T-helper 1 cell treated with Interleukin-12 subunit alpha and Interleukin-12 subunit beta and Interleukin-4 antibody, amounts not matched to agents 30 μg/mL and 1 μg/mL, for 36 hours (primary cell): ENCODE data around the gene TREM1.
A peak's percentile ranks its signal among the peaks of the same experiment; 100 is the strongest.

Experiments used
- H3K27ac Mint-ChIP-seq: one replicate; pipeline ENCODE4 v1.8.0; 2021; ENCODE audit warnings: mild to moderate bottlenecking, mixed read lengths
- H3K27me3 Mint-ChIP-seq: one replicate; pipeline ENCODE4 v1.8.0; 2021; ENCODE audit warnings: low read depth, mixed read lengths
- H3K36me3 Mint-ChIP-seq: one replicate; pipeline ENCODE4 v1.8.0; 2021; ENCODE audit warnings: low read depth, mixed read lengths
- H3K4me1 Mint-ChIP-seq: one replicate; pipeline ENCODE4 v1.8.0; 2021; ENCODE audit warnings: low read depth, mixed read lengths
- H3K4me3 Mint-ChIP-seq: one replicate; pipeline ENCODE4 v1.8.0; 2021; ENCODE audit warnings: mild to moderate bottlenecking, moderate library complexity, mixed read lengths
- H3K9me3 Mint-ChIP-seq: one replicate; pipeline ENCODE4 v1.8.0; 2021; ENCODE audit warnings: mixed read lengths

The TREM1 gene

DNA sequence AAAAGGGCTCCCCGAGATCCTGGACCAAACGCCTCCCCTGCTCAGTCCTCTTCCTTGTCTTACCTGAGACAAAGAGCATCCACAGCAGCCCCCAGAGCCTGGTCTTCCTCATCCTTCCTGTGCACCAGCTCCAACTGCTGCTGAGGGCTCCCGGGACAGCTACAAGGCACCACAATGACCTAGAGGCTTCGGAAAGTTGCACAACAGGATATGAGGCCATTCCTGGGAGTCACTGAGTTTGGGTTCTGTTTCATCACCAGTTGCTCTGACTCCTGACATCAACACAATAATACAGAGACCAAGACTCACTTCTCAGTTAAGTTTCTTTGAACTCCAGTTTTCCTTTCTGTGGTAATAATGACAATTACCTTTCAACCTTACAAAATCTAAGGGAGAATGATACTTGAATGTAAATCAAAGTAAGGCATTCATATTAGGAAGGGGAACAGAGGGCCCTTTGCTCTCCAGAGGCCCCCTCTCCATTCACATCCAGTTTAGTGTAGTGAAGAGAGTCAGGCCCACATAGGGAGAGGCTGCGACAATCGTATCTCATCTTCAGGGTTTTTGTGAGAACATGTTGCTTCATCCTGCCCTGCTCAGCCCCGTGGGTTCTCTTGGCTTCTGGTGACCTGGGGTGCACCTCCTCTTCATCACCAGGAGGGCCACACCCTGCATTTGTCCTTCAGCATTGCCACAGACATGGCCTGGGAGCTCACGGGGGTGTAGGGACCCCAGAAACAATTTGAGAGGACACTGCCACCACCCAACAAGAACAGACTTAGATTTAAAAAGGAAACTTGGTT is at the start of gene TREM1:
TREM1 (minus strand) TSS at position 139 of the 803 bp plus-strand sequence; CDS start at position 112, 27 bp downstream.
- Mint-ChIP-seq H3K36me3 (no peaks in the 10 kb centered on the region), H3K4me1 (no peaks in the 10 kb centered on the region), H3K27ac (no peak within 1 kb of the TSS), H3K27me3 (peaks cover 7% of the 10 kb centered on the region), H3K4me3 (no peak within 1 kb of the TSS), H3K9me3 (peaks cover 3% of the 10 kb centered on the region)

DNA sequence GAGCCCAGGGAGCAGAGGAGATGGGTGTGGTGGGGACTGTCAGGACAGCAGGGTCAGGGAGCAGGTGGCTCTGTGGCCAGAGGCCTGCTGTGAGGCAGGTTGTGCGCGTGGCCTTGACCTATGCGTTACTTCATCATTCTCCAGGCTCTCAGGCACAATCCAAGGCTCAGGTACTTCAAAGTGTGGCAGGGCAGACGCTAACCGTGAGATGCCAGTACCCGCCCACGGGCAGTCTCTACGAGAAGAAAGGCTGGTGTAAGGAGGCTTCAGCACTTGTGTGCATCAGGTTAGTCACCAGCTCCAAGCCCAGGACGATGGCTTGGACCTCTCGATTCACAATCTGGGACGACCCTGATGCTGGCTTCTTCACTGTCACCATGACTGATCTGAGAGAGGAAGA is 49.5 kb upstream of the TREM1 start:
- no peaks in the 10 kb centered on the region for H3K9me3 Mint-ChIP-seq
- peaks cover 11% of the 10 kb centered on the region for H3K27me3 Mint-ChIP-seq
- no peak overlapping the region for H3K27ac Mint-ChIP-seq
- no peak overlapping the region for H3K4me3 Mint-ChIP-seq
- no peaks in the 10 kb centered on the region for H3K36me3 Mint-ChIP-seq
- H3K4me1 Mint-ChIP-seq, result peaks cover 24% of the 10 kb centered on the region

DNA sequence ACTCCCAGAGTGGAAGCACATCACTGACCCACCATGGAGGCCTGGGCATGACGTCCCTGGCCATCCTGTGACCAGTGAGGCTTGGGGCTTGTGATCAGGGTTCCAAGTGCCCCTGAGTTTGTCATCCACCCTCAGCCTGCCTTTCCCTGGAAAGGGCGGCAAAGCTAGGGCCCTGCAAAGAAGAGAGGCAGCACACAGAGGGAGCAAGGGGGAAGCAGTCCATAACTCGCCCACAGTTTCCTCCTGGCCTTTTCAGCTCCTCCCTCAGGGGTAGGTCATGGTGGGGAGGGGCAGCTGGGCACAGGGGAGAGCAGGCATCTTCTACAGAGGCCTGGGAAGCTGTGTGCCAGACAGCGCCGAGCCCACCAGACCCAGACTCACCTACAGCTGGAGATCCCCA is 48.8 kb upstream of the TREM1 start, which contains the start of gene NCR2:
NCR2 (plus strand) TSS at position 313 of the 400 bp plus-strand sequence. CDS start 269 bp downstream, outside the sequence.
- Mint-ChIP-seq H3K27me3 (peaks cover 11% of the 10 kb centered on the region), H3K27ac (peak within 1 kb of the TSS; percentile 84), H3K4me1 (peaks cover 24% of the 10 kb centered on the region), H3K9me3 (no peaks in the 10 kb centered on the region), H3K36me3 (no peaks in the 10 kb centered on the region), H3K4me3 (no peak within 1 kb of the TSS)

- H3K27me3 Mint-ChIP-seq, result peaks cover 13% of the 10 kb centered on the region
- H3K27ac Mint-ChIP-seq, result peak overlapping the region; percentile 84
- no peaks in the 10 kb centered on the region for H3K36me3 Mint-ChIP-seq
- H3K4me1 Mint-ChIP-seq, result peaks cover 24% of the 10 kb centered on the region
- no peaks in the 10 kb centered on the region for H3K9me3 Mint-ChIP-seq
- no peak overlapping the region for H3K4me3 Mint-ChIP-seq
These were observed 48.1 kb upstream of the TREM1 start for GRCh38 chr6:41334482-41335040.

DNA sequence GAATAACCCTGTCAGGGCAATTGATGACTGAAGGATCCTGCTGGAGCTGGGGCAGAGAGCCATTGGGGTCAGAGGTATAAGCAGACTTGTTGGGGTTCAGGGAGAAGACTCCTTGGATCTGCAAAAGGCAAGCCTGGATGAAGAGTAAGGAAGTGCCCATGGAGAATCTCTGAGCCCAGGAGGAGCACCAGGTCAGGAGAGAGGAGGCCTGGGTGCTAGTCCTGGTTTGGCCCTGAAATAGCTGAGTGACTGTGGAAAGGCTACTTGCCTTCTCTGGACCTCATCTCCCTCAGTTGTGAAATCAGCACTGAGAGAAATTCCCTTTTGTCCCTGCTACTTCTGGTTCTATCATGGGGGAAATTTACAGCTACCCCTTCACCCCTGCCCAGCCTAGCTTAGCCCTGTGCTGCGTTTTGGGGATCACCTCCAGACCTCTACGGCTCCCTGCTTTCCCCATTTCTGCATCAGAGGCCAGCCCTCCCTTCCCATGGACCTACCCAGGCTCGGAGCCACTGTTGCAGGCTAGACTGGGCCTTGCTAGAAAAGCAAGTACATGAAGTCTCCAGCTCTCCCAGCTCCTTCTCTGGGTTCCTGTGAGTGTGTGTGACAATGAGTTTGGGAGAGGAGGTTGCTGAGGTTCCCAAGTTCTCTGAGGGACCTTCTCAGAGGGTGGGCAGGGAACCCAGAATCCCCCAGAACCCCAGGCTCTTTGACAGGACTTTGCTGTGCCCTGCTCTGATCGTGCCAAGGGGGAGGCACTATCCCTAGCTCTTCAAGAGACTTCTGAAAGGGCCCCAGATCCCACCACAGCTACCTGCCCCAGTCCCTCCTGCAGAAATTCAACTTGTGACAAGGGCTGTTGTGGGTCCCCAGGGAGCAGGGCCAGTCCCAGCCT is 46.6 kb upstream of the TREM1 start:
- Mint-ChIP-seq H3K27ac (peak overlapping the region; percentile 84), H3K9me3 (no peaks in the 10 kb centered on the region), H3K4me1 (peaks cover 24% of the 10 kb centered on the region), H3K36me3 (no peaks in the 10 kb centered on the region), H3K27me3 (peaks cover 16% of the 10 kb centered on the region), H3K4me3 (no peak overlapping the region)

- Mint-ChIP-seq H3K27ac (no peak overlapping the region), H3K36me3 (no peaks in the 10 kb centered on the region), H3K9me3 (no peaks in the 10 kb centered on the region), H3K27me3 (peaks cover 20% of the 10 kb centered on the region), H3K4me1 (peaks cover 24% of the 10 kb centered on the region), H3K4me3 (no peak overlapping the region)
These were observed 45.8 kb upstream of the TREM1 start for GRCh38 chr6:41332241-41332640.

DNA sequence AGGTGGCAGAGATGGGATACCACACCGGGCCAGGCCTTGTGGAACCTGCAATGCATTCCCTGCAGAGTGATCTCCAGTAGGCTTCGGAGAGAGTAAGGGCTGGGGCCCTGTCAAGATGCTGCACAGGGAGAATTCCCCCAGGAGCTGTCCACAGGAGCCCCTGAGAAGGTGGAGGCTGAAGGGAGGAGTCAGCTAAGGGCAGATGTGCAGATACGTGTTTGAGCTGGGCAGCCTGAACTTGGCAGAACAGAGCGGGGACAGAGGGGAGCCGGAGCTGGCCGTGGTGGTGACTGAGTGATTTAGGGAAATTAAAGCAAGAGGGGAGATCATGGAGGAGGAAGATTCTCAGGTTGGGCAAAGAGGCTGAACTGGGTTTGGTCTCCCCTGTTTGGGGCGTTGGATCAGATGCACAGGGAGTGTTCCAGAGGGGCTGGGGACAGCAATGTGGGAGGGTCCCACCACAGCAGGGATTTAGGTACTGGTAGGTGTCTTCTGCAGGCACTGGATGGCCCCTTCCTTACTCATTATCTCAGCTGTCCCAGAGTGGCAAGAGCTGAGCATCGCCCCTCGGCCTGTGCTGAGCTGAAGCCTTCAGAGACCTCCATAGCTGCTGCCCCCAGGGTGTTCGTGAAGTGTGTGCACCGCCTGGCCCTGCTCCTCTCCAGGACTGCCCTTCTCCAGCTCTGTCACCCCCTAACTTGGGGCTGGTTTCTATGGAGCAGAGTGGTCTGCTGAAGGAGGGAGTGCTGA is 45.1 kb upstream of the TREM1 start:
- H3K4me3 Mint-ChIP-seq, result no peak overlapping the region
- H3K36me3 Mint-ChIP-seq, result no peaks in the 10 kb centered on the region
- no peaks in the 10 kb centered on the region for H3K9me3 Mint-ChIP-seq
- H3K4me1 Mint-ChIP-seq, result peaks cover 24% of the 10 kb centered on the region
- peaks cover 27% of the 10 kb centered on the region for H3K27me3 Mint-ChIP-seq
- H3K27ac Mint-ChIP-seq, result peak overlapping the region; percentile 36

- Mint-ChIP-seq H3K4me3 (no peak overlapping the region), H3K9me3 (no peaks in the 10 kb centered on the region), H3K27me3 (peaks cover 63% of the 10 kb centered on the region), H3K36me3 (no peaks in the 10 kb centered on the region), H3K4me1 (peaks cover 2% of the 10 kb centered on the region), H3K27ac (no peak overlapping the region)
These were observed 40.7 kb upstream of the TREM1 start for GRCh38 chr6:41327177-41327576.

DNA sequence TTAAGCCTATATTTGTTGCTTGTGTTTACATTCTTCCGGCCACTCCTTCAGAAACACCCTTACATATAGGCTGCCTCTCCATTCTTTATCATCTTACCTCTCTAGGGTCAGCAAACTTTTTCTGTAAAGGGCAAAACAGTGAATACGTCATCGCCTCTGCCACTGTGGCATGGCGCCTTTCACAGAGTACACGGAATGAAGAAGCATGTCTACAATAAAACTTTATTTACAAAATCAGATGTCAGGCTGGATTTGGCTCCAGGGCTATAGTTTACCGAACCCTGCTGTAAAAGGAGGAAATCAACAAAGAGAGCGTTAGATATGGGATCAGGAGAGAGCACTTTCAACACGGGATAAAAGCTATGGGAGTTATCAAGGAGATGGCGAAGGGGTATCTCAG is 39.6 kb upstream of the TREM1 start:
- peaks cover 2% of the 10 kb centered on the region for H3K4me1 Mint-ChIP-seq
- no peak overlapping the region for H3K27ac Mint-ChIP-seq
- peaks cover 69% of the 10 kb centered on the region for H3K27me3 Mint-ChIP-seq
- H3K36me3 Mint-ChIP-seq, result no peaks in the 10 kb centered on the region
- no peaks in the 10 kb centered on the region for H3K9me3 Mint-ChIP-seq
- no peak overlapping the region for H3K4me3 Mint-ChIP-seq

- H3K27ac Mint-ChIP-seq, result no peak overlapping the region
- no peaks in the 10 kb centered on the region for H3K36me3 Mint-ChIP-seq
- no peaks in the 10 kb centered on the region for H3K9me3 Mint-ChIP-seq
- H3K4me1 Mint-ChIP-seq, result peaks cover 2% of the 10 kb centered on the region
- H3K27me3 Mint-ChIP-seq, result peaks cover 69% of the 10 kb centered on the region
- H3K4me3 Mint-ChIP-seq, result no peak overlapping the region
These were observed 39.1 kb upstream of the TREM1 start for GRCh38 chr6:41325446-41326066.

DNA sequence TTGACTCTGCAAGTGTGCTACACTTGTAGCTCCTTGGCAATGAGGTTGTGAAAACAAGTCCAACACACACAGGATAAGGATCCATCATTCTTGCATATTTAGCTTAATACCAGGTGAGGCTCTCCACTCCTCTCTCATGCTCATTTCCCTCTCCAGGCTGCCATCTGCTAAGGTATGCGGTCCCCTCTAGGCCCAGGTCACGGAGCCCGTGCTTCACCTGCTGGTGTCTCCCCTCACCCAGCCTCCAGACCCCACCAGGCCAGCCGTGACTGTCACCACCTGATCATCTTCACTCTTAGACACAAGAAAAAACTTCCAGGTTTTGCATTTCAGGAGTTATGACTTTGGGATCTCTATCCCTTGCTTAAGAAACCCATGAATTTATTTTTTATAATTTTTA is 34.7 kb upstream of the TREM1 start:
- no peaks in the 10 kb centered on the region for H3K36me3 Mint-ChIP-seq
- H3K9me3 Mint-ChIP-seq, result no peaks in the 10 kb centered on the region
- peaks cover 52% of the 10 kb centered on the region for H3K27me3 Mint-ChIP-seq
- no peak overlapping the region for H3K27ac Mint-ChIP-seq
- H3K4me1 Mint-ChIP-seq, result peaks cover 13% of the 10 kb centered on the region
- H3K4me3 Mint-ChIP-seq, result no peak overlapping the region

DNA sequence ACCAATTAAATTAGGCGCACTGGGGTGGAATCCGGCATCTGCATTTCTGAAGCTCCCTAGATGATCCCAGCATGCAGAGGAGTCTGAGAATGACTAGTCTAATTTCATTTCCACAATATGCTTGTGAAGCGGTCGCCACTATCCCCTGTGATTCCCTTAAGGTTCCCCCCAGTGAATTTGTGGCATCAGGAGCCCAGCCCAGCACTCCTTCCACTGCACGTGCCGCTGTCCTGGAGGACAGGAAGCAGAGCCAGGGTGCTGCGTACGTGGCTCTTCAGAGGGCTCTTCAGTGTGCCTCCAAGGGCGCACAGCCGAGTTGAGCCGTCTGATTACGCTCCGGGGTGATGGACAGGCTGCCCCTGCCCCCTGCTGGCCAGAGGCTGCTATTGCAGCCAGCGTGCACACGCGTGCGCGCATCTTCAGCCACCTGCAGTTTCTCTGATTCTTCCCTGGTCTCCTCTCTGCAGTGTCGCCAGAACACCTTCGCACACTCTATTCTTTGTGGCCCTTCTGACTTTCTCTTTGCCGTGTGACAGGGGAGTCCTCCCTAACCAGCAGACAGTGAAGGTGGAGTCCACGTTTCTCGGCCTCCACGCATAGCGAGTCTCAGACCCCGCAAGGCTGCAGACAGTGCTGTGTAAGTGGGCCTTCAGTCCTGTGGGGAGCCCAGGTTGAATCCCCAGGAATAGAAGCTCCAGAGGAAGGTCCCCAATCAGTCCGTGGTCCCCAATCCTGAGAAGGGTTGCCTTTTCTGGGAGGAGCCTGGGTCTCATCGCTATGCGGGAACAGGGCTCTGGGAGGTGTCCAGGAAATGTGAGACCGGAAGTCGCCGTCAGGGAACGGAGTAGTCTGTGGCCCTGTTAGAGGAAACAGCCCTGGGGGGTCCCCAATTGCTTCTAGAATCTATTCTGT is 32.4 kb upstream of the TREM1 start:
- H3K9me3 Mint-ChIP-seq, result no peaks in the 10 kb centered on the region
- peak overlapping the region; percentile 17 for H3K27ac Mint-ChIP-seq
- H3K36me3 Mint-ChIP-seq, result no peaks in the 10 kb centered on the region
- H3K27me3 Mint-ChIP-seq, result peaks cover 53% of the 10 kb centered on the region
- peaks cover 13% of the 10 kb centered on the region for H3K4me1 Mint-ChIP-seq
- peak overlapping the region; percentile 6 for H3K4me3 Mint-ChIP-seq

DNA sequence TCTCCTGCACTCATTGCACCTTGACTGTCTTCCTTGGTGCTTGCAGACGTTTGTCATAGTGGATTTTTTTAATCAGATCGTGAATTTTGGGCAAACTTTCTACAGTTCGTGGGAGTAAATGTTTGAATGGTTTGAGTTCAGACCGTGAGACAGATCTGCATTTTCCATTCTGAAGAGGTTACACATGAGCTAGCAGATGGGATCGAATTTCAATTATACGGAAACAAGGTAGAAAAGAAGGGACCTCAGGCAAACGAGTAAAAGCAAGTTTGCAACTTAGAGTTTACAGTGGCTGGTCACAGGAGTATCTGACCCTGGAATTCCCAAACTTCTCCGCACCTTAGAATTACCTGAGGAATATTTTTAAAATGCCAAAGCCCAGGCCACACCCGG is 31.8 kb upstream of the TREM1 start:
- Mint-ChIP-seq H3K9me3 (no peaks in the 10 kb centered on the region), H3K4me3 (no peak overlapping the region), H3K27me3 (peaks cover 53% of the 10 kb centered on the region), H3K4me1 (peaks cover 13% of the 10 kb centered on the region), H3K27ac (no peak overlapping the region), H3K36me3 (no peaks in the 10 kb centered on the region)
